SK-MEL-5 (cell line): ENCODE data around the gene KLK10. TPM values are rescaled to one million over a fixed set of nuclear protein-coding genes. Genes with fewer than 3 reads are reported as not detected.

Experiments used
- DNase-seq: peaks from one replicate; pipeline ENCODE4 v3.0.0-alpha.2; 2016; ENCODE audit warnings: low read depth, low spot score
- in situ Hi-C: cut with HindIII; loops from 2 replicates; pipeline ENCODE4 v1.10.0; 2016; ENCODE audit warnings: low sequenced_read_pairs, high pct_unique_total_duplicates, low pct_unique_long_range_greater_than_20kb
- total RNA-seq: library from RNA; depleted of rRNA; stranded (reverse); fragments of >200 nt; shearing (Covaris generic); gene quantifications from 2 replicates; pipeline ENCODE4 v1.2.3, GENCODE V29; 2014

KLK10 gene
- total RNA-seq, 1 experiment from 2014 or later = not detected

GRCh38 chr19:51029718-51030117, 10.2 kb upstream of the KLK10 start:
- DNase-seq = peak; percentile 39
- in situ Hi-C loops = no loop called here

- DNase-seq = no peak
- in situ Hi-C loops = no loop called here
Observed at GRCh38 chr19:51027873-51028272, 8.4 kb upstream of the KLK10 start.

- no peak for DNase-seq
- in situ Hi-C loops = no loop called here
Observed at GRCh38 chr19:51027126-51027806, 7.8 kb upstream of the KLK10 start.

- DNase-seq = no peak
- in situ Hi-C loops = no loop called here
Observed at GRCh38 chr19:51026554-51026831, 7.0 kb upstream of the KLK10 start, which contains the start of gene KLK11. TSS of gene KLK11 (minus strand) at chr19:51026616. CDS start at chr19:51025631, 985 bp downstream.

- in situ Hi-C loops = no loop called here
- no peak for DNase-seq
Observed at GRCh38 chr19:51025809-51026553, 6.5 kb upstream of the KLK10 start.

GRCh38 chr19:51025401-51025800, 5.9 kb upstream of the KLK10 start:
- in situ Hi-C loops = no loop called here

GRCh38 chr19:51024924-51025323, 5.4 kb upstream of the KLK10 start:
- DNase-seq = no peak
- in situ Hi-C loops = no loop called here

More at GRCh38 chr19:51025401-51025800, 5.9 kb upstream of the KLK10 start:
- no peak for DNase-seq

GRCh38 chr19:51023946-51024345, 4.4 kb upstream of the KLK10 start:
- in situ Hi-C loops = no loop called here
- DNase-seq = no peak

GRCh38 chr19:51022526-51022925, 3.0 kb upstream of the KLK10 start:
- in situ Hi-C loops = no loop called here
- no peak for DNase-seq

GRCh38 chr19:51020988-51021651, 1.6 kb upstream of the KLK10 start:
- in situ Hi-C loops = no loop called here
- DNase-seq = peak; percentile 76

- no peak for DNase-seq
- in situ Hi-C loops = no loop called here
Observed at GRCh38 chr19:51018745-51019543, 565 bp downstream of the KLK10 start.

- in situ Hi-C loops = no loop called here
- peak; percentile 65 for DNase-seq
Observed at GRCh38 chr19:51016798-51017683, 2.5 kb downstream of the KLK10 start.

- no peak for DNase-seq
- in situ Hi-C loops = no loop called here
Observed at GRCh38 chr19:51015691-51016267, 3.7 kb downstream of the KLK10 start.

- no peak for DNase-seq
- in situ Hi-C loops = no loop called here
Observed at GRCh38 chr19:51014242-51014641, 5.3 kb downstream of the KLK10 start.

GRCh38 chr19:51012661-51013190, 6.8 kb downstream of the KLK10 start:
- DNase-seq = no peak
- in situ Hi-C loops = no loop called here

GRCh38 chr19:51010066-51010795, 9.3 kb downstream of the KLK10 start:
- no peak for DNase-seq
- in situ Hi-C loops = no loop called here
